Activated naive CD4-positive, alpha-beta T cell treated with anti-CD3 and anti-CD28 coated beads, Interleukin-2, amount 50 U/mL, for 24 hours (primary cell): Measurements from ENCODE around the gene MYH7B.

ENCODE experiments used
- H3K27ac Mint-ChIP-seq: one replicate; pipeline ENCODE4 v1.8.0; 2021; ENCODE audit warnings: mild to moderate bottlenecking, mixed read lengths
- H3K27me3 Mint-ChIP-seq: one replicate; pipeline ENCODE4 v1.8.0; 2021; ENCODE audit warnings: mixed read lengths
- H3K36me3 Mint-ChIP-seq: one replicate; pipeline ENCODE4 v1.8.0; 2021; ENCODE audit warnings: mixed read lengths
- H3K4me1 Mint-ChIP-seq: one replicate; pipeline ENCODE4 v1.8.0; 2021; ENCODE audit warnings: mixed read lengths
- H3K4me3 Mint-ChIP-seq: one replicate; pipeline ENCODE4 v1.8.0; 2021; ENCODE audit warnings: mild to moderate bottlenecking, mixed read lengths
- H3K9me3 Mint-ChIP-seq: one replicate; pipeline ENCODE4 v1.8.0; 2021; ENCODE audit warnings: mixed read lengths

The MYH7B gene

DNA sequence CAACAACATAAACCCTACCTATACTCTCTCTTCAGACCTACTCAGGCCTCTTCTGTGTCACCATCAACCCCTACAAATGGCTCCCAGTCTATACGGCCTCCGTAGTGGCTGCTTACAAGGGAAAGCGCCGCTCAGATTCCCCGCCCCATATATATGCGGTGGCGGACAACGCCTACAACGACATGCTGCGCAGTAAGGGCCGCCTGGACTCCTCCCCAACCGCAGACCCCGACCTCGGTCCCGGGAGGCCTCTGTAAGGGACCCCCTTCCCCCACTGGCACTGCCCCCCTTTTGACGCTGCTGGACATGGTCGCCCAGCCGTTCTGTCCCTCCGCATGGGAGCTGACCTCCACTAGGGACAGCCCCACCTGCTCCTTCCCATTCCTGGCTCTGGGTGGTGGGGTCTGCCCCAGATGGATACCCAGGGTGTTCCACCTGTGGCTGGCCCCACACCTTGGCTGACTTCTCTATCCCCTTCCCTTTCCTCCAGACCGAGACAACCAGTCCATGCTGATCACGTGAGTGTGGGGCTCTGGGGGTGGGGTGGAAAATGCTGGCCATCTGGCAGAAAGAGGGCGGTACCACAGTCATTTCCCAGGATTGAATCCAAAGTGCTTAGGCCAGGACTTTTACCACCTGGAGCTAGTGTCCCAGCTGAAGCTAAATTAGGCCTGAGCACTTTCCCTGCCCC lies 25.0 kb downstream of the MYH7B start:
- H3K27ac Mint-ChIP-seq, result no peak overlapping the region
- H3K4me3 Mint-ChIP-seq, result no peak overlapping the region
- no peaks in the 10 kb centered on the region for H3K4me1 Mint-ChIP-seq
- no peaks in the 10 kb centered on the region for H3K36me3 Mint-ChIP-seq
- H3K27me3 Mint-ChIP-seq, result peaks cover 6% of the 10 kb centered on the region
- no peaks in the 10 kb centered on the region for H3K9me3 Mint-ChIP-seq

DNA sequence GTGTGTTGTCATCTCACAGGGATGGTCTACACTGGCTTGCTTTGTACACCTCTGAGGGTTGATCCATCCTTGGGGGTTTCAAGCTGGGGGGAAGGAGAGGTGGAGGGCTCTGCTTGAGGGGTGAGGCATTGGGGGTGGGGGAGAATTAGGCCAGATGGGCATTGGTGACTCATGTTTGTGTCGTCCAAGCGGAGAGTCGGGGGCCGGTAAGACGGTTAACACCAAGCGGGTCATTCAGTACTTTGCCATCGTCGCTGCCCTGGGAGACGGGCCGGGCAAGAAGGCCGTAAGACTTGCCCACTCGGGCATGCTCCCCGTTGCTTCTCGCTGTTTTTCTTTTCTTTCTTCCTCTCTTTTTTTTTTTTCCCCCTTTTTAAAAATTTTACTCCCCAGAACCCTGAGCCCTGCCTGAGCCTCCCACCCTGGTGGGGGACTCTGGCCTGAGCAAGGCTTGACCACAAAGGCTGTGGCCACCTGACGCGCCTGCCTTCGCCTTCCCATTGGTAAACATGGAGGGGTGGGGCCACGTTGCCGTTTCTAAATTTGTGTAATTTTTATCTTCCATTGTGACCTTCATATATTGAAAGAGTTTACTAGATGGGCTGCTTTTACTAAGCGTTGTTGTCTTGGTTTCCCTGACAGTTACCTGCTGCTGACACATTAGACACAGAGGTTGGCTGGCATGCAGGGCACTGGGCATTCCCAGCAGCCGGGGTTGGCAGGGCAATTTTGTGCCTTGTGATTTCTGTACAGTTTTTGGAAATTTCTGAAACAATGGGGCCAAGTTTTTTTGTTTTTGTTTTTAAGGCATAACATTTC lies 26.8 kb downstream of the MYH7B start:
- Mint-ChIP-seq H3K9me3 (no peaks in the 10 kb centered on the region), H3K36me3 (no peaks in the 10 kb centered on the region), H3K27ac (no peak overlapping the region), H3K4me3 (no peak overlapping the region), H3K4me1 (no peaks in the 10 kb centered on the region), H3K27me3 (peaks cover 2% of the 10 kb centered on the region)

DNA sequence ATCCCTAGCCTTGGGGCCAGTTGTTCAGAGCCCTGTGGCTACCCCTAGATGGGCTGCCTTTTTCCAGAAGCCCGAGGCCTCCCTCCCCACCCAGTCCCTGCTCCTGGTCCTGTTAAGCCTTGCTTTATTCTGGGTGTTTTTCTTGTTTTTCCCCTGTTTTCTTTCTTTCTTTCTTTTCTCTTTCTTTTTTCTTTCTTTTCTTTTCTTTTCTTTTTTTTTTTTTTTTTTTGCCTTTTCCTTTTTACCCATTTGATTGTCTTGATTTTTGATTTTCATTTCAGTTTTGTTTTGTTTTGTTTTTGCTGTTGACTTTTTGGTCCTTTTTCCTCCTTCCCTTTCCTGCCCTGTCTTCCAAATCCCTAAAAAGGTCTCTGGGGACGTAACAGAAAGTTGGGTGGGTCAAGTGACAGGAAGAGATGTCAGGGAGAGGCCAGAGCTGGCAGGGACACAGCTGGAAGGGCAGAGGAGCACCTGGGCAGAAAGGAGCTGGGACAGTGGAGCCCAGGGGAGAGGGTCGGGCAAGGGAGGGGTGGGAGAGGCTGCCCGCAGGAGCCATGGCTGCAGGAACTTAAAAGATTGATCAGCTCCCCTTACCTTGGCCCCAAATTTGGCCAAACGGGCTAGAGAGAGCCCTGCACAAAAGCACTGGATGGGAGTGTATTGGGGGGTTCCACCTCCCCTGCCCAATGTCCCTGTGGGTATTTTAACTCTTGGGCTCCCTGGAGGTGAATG lies 27.6 kb downstream of the MYH7B start:
- H3K27ac Mint-ChIP-seq, result no peak overlapping the region
- no peaks in the 10 kb centered on the region for H3K36me3 Mint-ChIP-seq
- no peaks in the 10 kb centered on the region for H3K27me3 Mint-ChIP-seq
- no peaks in the 10 kb centered on the region for H3K9me3 Mint-ChIP-seq
- H3K4me1 Mint-ChIP-seq, result no peaks in the 10 kb centered on the region
- H3K4me3 Mint-ChIP-seq, result no peak overlapping the region

DNA sequence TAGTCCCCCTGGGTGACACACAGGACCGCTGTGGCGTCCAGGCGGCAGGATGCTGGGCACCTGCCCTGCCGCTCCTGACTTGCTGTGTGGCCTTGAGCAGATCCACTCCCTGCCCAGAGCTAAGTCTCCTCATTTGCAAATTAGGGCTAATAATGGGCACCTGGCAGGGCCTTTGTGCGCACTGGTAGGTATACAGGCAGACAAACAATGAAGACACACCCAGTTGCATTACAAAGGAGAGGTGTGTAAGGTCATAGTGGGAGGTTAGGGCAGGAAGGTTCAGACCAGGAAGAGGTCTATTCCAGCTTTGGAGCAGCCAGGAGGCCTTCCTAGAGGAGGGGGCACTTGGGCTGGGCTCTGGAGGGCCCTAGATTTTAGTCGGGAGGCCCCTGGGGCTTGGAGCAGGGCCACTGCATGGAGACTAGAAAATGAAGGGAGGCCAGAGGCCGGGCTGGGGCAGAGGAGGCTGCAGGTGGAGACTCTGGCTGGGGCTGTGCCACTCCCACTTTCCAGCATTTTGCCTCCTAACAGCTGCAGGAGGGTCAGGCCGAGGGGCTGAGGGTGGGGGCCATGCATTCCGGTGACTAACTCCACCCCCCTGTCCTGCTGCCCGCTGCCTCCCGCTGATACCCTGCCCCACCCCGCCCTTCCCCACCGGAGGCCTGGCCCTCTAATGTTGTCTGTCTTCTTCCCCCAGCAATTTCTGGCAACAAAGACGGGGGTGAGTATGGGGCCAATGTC lies 28.5 kb downstream of the MYH7B start:
- Mint-ChIP-seq H3K36me3 (no peaks in the 10 kb centered on the region), H3K4me3 (no peak overlapping the region), H3K27me3 (no peaks in the 10 kb centered on the region), H3K9me3 (no peaks in the 10 kb centered on the region), H3K4me1 (no peaks in the 10 kb centered on the region), H3K27ac (no peak overlapping the region)

DNA sequence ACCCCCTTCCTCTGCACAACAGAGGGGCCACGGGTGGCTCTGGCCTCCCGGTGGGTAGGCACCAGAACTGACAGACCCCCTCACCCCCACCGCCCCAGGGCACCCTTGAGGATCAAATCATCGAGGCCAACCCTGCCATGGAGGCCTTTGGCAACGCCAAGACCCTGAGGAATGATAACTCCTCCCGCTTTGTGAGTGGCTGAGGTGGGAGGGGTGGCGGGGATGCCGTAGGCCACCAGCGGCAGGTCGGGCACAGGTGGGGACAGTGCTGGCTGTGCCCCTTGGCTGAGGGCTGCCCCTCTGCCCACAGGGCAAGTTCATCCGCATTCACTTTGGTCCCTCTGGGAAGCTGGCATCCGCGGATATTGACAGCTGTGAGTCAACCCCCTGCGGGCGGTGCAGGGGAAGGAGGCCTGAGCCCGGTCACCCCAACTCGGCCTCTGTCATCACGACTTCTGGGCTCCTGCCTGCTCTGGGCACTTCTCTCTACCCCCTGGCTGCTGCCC lies 29.1 kb downstream of the MYH7B start:
- no peaks in the 10 kb centered on the region for H3K4me1 Mint-ChIP-seq
- no peaks in the 10 kb centered on the region for H3K36me3 Mint-ChIP-seq
- H3K27me3 Mint-ChIP-seq, result no peaks in the 10 kb centered on the region
- no peak overlapping the region for H3K4me3 Mint-ChIP-seq
- H3K27ac Mint-ChIP-seq, result no peak overlapping the region
- no peaks in the 10 kb centered on the region for H3K9me3 Mint-ChIP-seq

DNA sequence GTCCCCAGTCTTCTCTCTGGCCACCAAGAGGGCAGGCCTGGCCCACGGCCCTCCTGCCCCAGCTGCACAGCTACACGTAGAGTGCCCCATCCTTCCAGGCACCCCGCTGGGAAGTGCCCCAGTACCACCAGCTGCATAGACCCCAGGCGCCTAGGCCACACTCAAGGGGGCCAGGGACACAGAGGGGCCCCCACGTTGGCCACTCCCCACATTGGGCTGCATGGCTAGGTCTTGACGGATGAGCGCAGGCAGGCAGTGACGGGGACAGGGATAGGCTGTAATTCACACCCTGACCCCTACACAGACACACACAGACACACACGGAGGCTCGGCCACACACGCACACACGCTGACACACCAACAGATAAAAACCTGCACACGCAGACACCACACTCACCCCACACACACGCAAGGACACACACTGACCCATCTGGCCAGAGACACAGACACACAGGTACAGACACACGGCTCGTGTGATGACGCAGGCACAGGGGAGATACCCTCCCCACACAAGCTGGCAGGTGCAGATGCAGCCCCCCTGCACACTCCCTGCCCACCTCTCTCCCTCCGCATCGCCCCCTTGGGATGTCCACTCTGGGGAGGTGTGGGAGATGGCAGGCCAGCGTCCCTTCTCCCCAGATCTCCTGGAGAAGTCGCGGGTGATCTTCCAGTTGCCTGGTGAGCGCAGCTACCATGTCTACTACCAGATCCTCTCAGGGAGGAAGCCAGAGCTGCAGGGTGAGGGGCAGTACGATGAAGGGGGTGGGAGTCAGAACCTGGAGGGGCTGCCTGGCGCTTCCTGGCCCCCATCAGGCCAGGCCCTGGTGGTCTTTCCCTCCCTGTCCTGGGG lies 30.0 kb downstream of the MYH7B start:
- Mint-ChIP-seq H3K36me3 (no peaks in the 10 kb centered on the region), H3K4me1 (no peaks in the 10 kb centered on the region), H3K27ac (no peak overlapping the region), H3K4me3 (no peak overlapping the region), H3K9me3 (no peaks in the 10 kb centered on the region), H3K27me3 (no peaks in the 10 kb centered on the region)

DNA sequence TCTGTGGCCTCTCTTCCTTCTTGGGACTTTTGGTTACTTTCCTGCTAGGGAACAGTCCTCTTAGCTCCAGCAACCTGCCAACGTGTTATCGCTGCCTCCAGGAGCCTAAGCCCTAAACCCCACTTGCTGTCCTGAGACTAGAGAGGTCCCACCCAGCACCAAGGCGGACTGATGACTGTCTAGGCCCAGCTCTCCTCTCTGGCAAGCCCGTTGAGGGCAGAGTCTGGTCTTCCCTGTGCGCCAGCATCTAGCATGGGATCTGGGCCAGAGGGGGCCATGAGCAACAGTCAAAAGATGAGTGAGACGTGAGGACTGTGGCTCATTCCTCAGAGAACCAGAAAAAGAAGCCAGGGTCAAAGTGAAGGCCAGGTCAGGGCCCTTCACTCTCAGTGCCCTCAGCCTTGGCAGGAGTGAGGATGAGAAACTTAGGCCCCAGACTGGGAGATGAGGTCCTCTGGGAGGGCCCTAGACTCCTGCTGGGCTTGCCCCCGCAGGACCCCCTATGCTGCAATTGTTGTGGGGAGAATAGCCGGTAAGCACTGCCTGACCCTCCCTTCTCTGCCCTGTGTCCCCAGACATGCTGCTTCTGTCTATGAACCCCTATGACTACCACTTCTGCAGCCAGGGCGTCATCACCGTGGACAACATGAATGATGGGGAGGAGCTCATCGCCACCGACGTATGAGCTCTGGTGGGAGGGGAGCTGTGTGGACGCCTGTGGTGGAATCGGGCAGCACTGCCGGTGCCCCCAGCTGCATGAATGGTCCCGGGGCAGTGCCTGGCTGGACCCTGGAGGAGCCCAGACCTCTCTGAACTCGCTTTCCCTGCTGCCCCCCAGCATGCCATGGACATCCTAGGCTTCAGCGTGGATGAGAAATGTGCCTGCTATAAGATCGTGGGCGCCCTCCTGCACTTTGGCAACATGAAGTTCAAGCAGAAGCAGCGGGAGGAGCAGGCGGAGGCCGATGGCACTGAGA lies 30.9 kb downstream of the MYH7B start:
- Mint-ChIP-seq H3K27me3 (no peaks in the 10 kb centered on the region), H3K4me1 (no peaks in the 10 kb centered on the region), H3K4me3 (no peak overlapping the region), H3K27ac (no peak overlapping the region), H3K9me3 (no peaks in the 10 kb centered on the region), H3K36me3 (no peaks in the 10 kb centered on the region)

DNA sequence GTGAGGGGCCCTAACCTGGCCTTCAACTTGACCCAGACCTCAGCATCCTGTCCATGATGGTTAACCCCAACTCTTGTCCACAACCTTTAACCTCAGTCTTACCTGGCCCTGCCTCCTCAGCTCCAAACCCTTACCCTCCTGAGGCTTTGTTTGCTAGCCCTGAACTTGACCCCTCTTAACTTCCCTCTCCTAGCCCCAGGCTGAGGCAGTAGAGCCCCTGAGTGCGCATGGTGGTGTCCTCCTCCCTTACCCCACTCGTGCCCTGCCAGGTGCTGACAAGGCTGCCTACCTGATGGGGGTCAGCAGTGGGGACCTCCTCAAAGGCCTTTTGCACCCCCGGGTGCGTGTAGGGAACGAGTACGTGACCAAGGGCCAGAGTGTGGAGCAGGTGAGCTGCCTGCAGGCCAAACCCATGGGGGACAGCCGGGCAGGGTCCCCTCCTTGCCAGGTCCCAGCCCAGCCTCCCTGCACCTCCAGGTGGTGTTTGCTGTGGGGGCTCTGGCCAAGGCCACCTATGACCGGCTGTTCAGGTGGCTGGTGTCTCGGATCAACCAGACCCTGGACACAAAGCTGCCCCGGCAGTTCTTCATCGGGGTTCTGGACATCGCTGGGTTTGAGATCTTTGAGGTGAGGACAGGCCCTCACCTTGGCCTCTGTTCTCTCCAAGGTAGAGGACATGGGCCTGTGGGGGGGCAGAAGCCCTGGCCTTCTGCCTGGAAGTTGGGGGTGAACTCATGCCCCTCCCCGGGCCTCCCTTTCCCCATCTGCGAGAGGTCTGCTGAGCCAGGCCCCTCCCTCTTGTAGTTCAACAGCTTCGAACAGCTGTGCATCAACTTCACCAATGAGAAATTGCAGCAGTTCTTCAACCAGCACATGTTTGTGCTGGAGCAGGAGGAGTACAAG lies 31.9 kb downstream of the MYH7B start:
- H3K36me3 Mint-ChIP-seq, result no peaks in the 10 kb centered on the region
- H3K27me3 Mint-ChIP-seq, result no peaks in the 10 kb centered on the region
- H3K9me3 Mint-ChIP-seq, result no peaks in the 10 kb centered on the region
- H3K4me3 Mint-ChIP-seq, result no peak overlapping the region
- no peaks in the 10 kb centered on the region for H3K4me1 Mint-ChIP-seq
- H3K27ac Mint-ChIP-seq, result no peak overlapping the region

DNA sequence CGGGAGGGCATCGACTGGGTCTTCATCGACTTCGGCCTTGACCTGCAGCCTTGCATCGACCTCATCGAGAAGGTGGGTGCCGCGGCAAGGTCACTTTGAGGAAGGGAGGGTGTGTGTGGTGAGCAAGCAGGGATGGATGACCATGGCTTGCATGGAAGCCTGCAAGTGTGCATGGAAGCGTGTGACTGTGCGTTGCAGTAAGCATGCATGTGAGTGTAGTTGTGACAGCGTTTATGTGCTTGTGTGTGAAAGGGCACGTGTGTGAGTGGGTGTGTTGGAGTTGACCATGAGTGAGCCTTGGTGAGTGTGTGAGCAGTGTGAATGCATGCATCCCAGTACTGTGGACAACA lies 32.5 kb downstream of the MYH7B start:
- H3K9me3 Mint-ChIP-seq, result no peaks in the 10 kb centered on the region
- no peaks in the 10 kb centered on the region for H3K4me1 Mint-ChIP-seq
- no peaks in the 10 kb centered on the region for H3K27me3 Mint-ChIP-seq
- no peak overlapping the region for H3K27ac Mint-ChIP-seq
- no peak overlapping the region for H3K4me3 Mint-ChIP-seq
- no peaks in the 10 kb centered on the region for H3K36me3 Mint-ChIP-seq

DNA sequence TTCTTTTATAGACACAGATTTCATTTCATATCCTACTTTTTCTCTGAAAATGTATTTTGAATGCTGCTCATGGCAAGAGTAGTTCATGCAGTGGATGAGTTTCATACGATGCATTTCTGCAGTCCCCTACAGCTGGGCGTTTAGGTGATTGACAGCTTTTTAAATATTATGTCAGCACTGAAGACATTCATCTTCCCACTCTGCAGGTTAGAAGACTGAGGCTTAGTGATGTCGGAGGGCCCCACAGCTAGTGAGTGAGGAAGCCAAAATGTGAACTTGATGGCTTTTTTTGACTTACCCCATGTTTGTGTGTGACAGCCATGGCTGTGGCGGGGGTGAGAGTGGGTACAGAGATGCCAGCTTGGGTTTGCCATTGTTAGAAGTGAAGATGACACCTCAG lies 33.5 kb downstream of the MYH7B start:
- no peaks in the 10 kb centered on the region for H3K4me1 Mint-ChIP-seq
- no peaks in the 10 kb centered on the region for H3K27me3 Mint-ChIP-seq
- no peaks in the 10 kb centered on the region for H3K9me3 Mint-ChIP-seq
- no peaks in the 10 kb centered on the region for H3K36me3 Mint-ChIP-seq
- no peak overlapping the region for H3K27ac Mint-ChIP-seq
- no peak overlapping the region for H3K4me3 Mint-ChIP-seq

DNA sequence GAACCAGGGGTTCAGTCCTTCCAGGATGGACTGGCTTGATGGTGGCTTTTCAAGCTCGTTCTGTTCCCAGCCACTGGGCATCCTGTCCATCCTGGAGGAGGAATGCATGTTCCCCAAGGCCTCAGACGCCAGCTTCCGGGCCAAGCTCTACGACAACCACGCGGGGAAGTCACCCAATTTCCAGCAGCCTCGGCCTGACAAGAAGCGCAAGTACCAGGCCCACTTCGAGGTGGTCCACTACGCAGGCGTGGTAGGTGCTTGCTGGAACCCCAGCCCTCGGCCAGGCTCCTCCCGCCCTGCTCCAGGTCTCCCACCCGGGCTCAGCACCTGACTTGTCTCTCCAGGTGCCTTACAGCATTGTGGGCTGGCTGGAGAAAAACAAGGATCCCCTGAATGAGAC lies 34.0 kb downstream of the MYH7B start:
- Mint-ChIP-seq H3K4me3 (no peak overlapping the region), H3K36me3 (no peaks in the 10 kb centered on the region), H3K27me3 (no peaks in the 10 kb centered on the region), H3K27ac (no peak overlapping the region), H3K4me1 (no peaks in the 10 kb centered on the region), H3K9me3 (no peaks in the 10 kb centered on the region)

DNA sequence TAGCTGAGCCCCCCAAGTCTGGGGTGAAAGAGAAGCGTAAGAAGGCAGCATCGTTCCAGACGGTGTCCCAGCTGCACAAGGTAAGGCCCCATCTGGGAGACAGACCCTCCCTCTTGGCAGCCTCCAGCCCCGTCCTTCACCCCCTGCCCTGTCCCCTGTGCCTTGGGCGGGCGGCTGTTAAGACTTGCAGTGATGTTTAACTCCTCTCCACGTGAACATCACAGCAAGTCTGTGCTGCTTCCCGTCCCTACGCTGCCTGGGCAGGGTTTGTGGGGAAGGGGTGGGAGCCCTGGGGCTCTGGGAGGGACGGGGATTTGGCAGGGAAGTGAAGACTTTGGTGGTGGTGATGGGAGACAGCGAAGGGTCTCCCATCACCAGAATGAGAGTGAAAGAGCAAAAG lies 34.6 kb downstream of the MYH7B start:
- H3K4me1 Mint-ChIP-seq, result no peaks in the 10 kb centered on the region
- no peak overlapping the region for H3K4me3 Mint-ChIP-seq
- H3K27me3 Mint-ChIP-seq, result no peaks in the 10 kb centered on the region
- no peaks in the 10 kb centered on the region for H3K36me3 Mint-ChIP-seq
- H3K9me3 Mint-ChIP-seq, result no peaks in the 10 kb centered on the region
- no peak overlapping the region for H3K27ac Mint-ChIP-seq

DNA sequence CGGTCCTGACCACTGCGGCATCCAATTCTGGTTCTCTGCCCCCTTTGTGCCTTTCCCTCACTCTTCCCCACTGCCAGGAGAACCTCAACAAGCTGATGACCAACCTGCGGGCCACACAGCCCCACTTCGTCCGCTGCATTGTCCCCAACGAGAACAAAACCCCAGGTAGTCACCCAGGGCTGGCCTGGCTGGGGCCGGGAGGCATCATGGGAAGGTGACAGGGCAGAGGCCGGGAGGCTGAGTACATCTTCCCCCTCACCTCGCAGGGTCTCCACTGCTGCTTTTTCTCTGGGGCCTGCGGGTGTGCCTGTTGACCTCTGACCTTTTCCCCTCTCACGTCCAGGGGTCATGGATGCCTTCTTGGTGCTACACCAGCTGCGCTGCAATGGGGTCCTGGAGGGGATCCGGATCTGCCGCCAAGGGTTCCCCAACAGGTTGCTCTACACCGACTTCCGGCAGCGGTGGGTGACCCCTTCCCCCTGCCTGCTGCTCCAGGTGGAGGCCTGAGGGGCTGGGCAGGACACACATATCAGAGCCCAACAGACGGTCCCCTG lies 35.1 kb downstream of the MYH7B start:
- Mint-ChIP-seq H3K9me3 (no peaks in the 10 kb centered on the region), H3K27me3 (no peaks in the 10 kb centered on the region)

More for the DNA sequence above, 35.1 kb downstream of the MYH7B start:
- no peaks in the 10 kb centered on the region for H3K4me1 Mint-ChIP-seq
- no peak overlapping the region for H3K4me3 Mint-ChIP-seq
- H3K27ac Mint-ChIP-seq, result no peak overlapping the region
- H3K36me3 Mint-ChIP-seq, result no peaks in the 10 kb centered on the region
